Measurements from ENCODE around the gene ZNF394.
"Not testable (repeated sequence)": the region's sequence is repeated elsewhere in the genome, so short reads cannot be mapped to it uniquely, and the experiment has no call there.

ZNF394 gene

GRCh38 chr7:99499721-99500636, at the start of gene ZNF394:
TSS of gene ZNF394 (minus strand) at chr7:99500281. CDS start at chr7:99500093, 188 bp downstream.
- Mint-ChIP-seq H3K27me3 (no peaks in the 10 kb centered on the region), H3K36me3 (ENCODE audit: insufficient read depth) (peaks cover 46% of the 10 kb centered on the region), H3K4me1 (peaks cover 30% of the 10 kb centered on the region), H3K9me3 (no peaks in the 10 kb centered on the region), H3K4me3 (peak within 1 kb of the TSS; percentile 97), H3K27ac (ENCODE audit: low read depth) (peak within 1 kb of the TSS; percentile 98)
- ATAC-seq (replicated peaks; ENCODE audit: extremely low read depth, poor library complexity, severe bottlenecking) (peak; percentile 45), DNase-seq (ENCODE audit: low spot score in 2 of 2) (peak; percentile 74 to 76)

GRCh38 chr7:99549545-99549944, 49.5 kb upstream of the ZNF394 start:
- H3K4me3 Mint-ChIP-seq; H3K9me3 Mint-ChIP-seq; ATAC-seq (replicated peaks; ENCODE audit: extremely low read depth, poor library complexity, severe bottlenecking); H3K27ac Mint-ChIP-seq (ENCODE audit: low read depth); H3K27me3 Mint-ChIP-seq; DNase-seq (ENCODE audit: low spot score in 2 of 2); H3K36me3 Mint-ChIP-seq (ENCODE audit: insufficient read depth): not testable (repeated sequence)
- H3K4me1 Mint-ChIP-seq = peaks cover 28% of the 10 kb centered on the region

- H3K9me3 Mint-ChIP-seq; H3K4me1 Mint-ChIP-seq; ATAC-seq (replicated peaks; ENCODE audit: extremely low read depth, poor library complexity, severe bottlenecking); H3K27me3 Mint-ChIP-seq; DNase-seq (ENCODE audit: low spot score in 2 of 2); H3K36me3 Mint-ChIP-seq (ENCODE audit: insufficient read depth); H3K27ac Mint-ChIP-seq (ENCODE audit: low read depth); H3K4me3 Mint-ChIP-seq: not testable (repeated sequence)
These were observed 45.2 kb upstream of the ZNF394 start for GRCh38 chr7:99545308-99545707.

GRCh38 chr7:99543916-99544315, 43.8 kb upstream of the ZNF394 start:
- no peaks in the 10 kb centered on the region for H3K4me1 Mint-ChIP-seq
- H3K36me3 Mint-ChIP-seq (ENCODE audit: insufficient read depth) = no peaks in the 10 kb centered on the region
- no peaks in the 10 kb centered on the region for H3K27me3 Mint-ChIP-seq
- H3K4me3 Mint-ChIP-seq = no peak overlapping the region
- no peak for DNase-seq (ENCODE audit: low spot score in 2 of 2)
- ATAC-seq (replicated peaks; ENCODE audit: extremely low read depth, poor library complexity, severe bottlenecking) = no peak
- H3K27ac Mint-ChIP-seq (ENCODE audit: low read depth) = no peak overlapping the region
- H3K9me3 Mint-ChIP-seq = peaks cover 10% of the 10 kb centered on the region

GRCh38 chr7:99543081-99543671, 43.1 kb upstream of the ZNF394 start:
- H3K4me1 Mint-ChIP-seq = no peaks in the 10 kb centered on the region
- no peak for ATAC-seq (replicated peaks; ENCODE audit: extremely low read depth, poor library complexity, severe bottlenecking)

GRCh38 chr7:99541212-99541611, 41.1 kb upstream of the ZNF394 start:
- no peak overlapping the region for H3K27ac Mint-ChIP-seq (ENCODE audit: low read depth)
- ATAC-seq (replicated peaks; ENCODE audit: extremely low read depth, poor library complexity, severe bottlenecking) (no peak), DNase-seq (ENCODE audit: low spot score in 2 of 2) (no peak)
- H3K36me3 Mint-ChIP-seq (ENCODE audit: insufficient read depth) = no peaks in the 10 kb centered on the region
- no peak overlapping the region for H3K4me3 Mint-ChIP-seq
- no peaks in the 10 kb centered on the region for H3K27me3 Mint-ChIP-seq
- no peaks in the 10 kb centered on the region for H3K4me1 Mint-ChIP-seq
- H3K9me3 Mint-ChIP-seq = peaks cover 5% of the 10 kb centered on the region

More at GRCh38 chr7:99543081-99543671, 43.1 kb upstream of the ZNF394 start:
- DNase-seq (ENCODE audit: low spot score in 2 of 2) = no peak
- Mint-ChIP-seq H3K27ac (ENCODE audit: low read depth) (no peak overlapping the region), H3K9me3 (peaks cover 7% of the 10 kb centered on the region), H3K36me3 (ENCODE audit: insufficient read depth) (no peaks in the 10 kb centered on the region), H3K4me3 (no peak overlapping the region), H3K27me3 (no peaks in the 10 kb centered on the region)

GRCh38 chr7:99540542-99540941, 40.5 kb upstream of the ZNF394 start:
- no peak overlapping the region for H3K4me3 Mint-ChIP-seq
- no peaks in the 10 kb centered on the region for H3K4me1 Mint-ChIP-seq
- ATAC-seq (replicated peaks; ENCODE audit: extremely low read depth, poor library complexity, severe bottlenecking) (no peak), DNase-seq (ENCODE audit: low spot score in 2 of 2) (no peak)
- H3K27me3 Mint-ChIP-seq = no peaks in the 10 kb centered on the region
- peaks cover 5% of the 10 kb centered on the region for H3K9me3 Mint-ChIP-seq
- no peak overlapping the region for H3K27ac Mint-ChIP-seq (ENCODE audit: low read depth)
- H3K36me3 Mint-ChIP-seq (ENCODE audit: insufficient read depth) = no peaks in the 10 kb centered on the region

GRCh38 chr7:99539213-99539811, 39.2 kb upstream of the ZNF394 start:
- H3K4me3 Mint-ChIP-seq = no peak overlapping the region

GRCh38 chr7:99535667-99536066, 35.6 kb upstream of the ZNF394 start:
- ATAC-seq (replicated peaks; ENCODE audit: extremely low read depth, poor library complexity, severe bottlenecking) (no peak), DNase-seq (ENCODE audit: low spot score in 2 of 2) (no peak)
- Mint-ChIP-seq H3K4me3 (no peak overlapping the region), H3K36me3 (ENCODE audit: insufficient read depth) (peaks cover 7% of the 10 kb centered on the region), H3K4me1 (no peaks in the 10 kb centered on the region), H3K9me3 (peaks cover 10% of the 10 kb centered on the region), H3K27ac (ENCODE audit: low read depth) (no peak overlapping the region), H3K27me3 (no peaks in the 10 kb centered on the region)

More at GRCh38 chr7:99539213-99539811, 39.2 kb upstream of the ZNF394 start:
- Mint-ChIP-seq H3K4me1 (no peaks in the 10 kb centered on the region), H3K27me3 (no peaks in the 10 kb centered on the region), H3K27ac (ENCODE audit: low read depth) (no peak overlapping the region), H3K9me3 (peaks cover 5% of the 10 kb centered on the region), H3K36me3 (ENCODE audit: insufficient read depth) (no peaks in the 10 kb centered on the region)
- DNase-seq (ENCODE audit: low spot score in 2 of 2) (no peak), ATAC-seq (replicated peaks; ENCODE audit: extremely low read depth, poor library complexity, severe bottlenecking) (no peak)

- ATAC-seq (replicated peaks; ENCODE audit: extremely low read depth, poor library complexity, severe bottlenecking) (no peak), DNase-seq (ENCODE audit: low spot score in 2 of 2) (no peak)
- Mint-ChIP-seq H3K4me3 (no peak overlapping the region), H3K36me3 (ENCODE audit: insufficient read depth) (peaks cover 15% of the 10 kb centered on the region), H3K27ac (ENCODE audit: low read depth) (no peak overlapping the region), H3K4me1 (no peaks in the 10 kb centered on the region), H3K9me3 (peaks cover 6% of the 10 kb centered on the region), H3K27me3 (no peaks in the 10 kb centered on the region)
These were observed 31.3 kb upstream of the ZNF394 start for GRCh38 chr7:99531354-99531765.

GRCh38 chr7:99525713-99526440, 25.8 kb upstream of the ZNF394 start:
- Mint-ChIP-seq H3K9me3 (no peaks in the 10 kb centered on the region), H3K4me3 (no peak overlapping the region), H3K36me3 (ENCODE audit: insufficient read depth) (peaks cover 26% of the 10 kb centered on the region), H3K27ac (ENCODE audit: low read depth) (no peak overlapping the region), H3K4me1 (no peaks in the 10 kb centered on the region), H3K27me3 (no peaks in the 10 kb centered on the region)
- no peak for ATAC-seq (replicated peaks; ENCODE audit: extremely low read depth, poor library complexity, severe bottlenecking)
- DNase-seq (ENCODE audit: low spot score in 2 of 2) = no peak

- H3K27me3 Mint-ChIP-seq = no peaks in the 10 kb centered on the region
- H3K4me3 Mint-ChIP-seq = no peak overlapping the region
- ATAC-seq (replicated peaks; ENCODE audit: extremely low read depth, poor library complexity, severe bottlenecking) = no peak
- no peaks in the 10 kb centered on the region for H3K4me1 Mint-ChIP-seq
- no peak for DNase-seq (ENCODE audit: low spot score in 2 of 2)
- H3K27ac Mint-ChIP-seq (ENCODE audit: low read depth) = no peak overlapping the region
- H3K36me3 Mint-ChIP-seq (ENCODE audit: insufficient read depth) = peaks cover 31% of the 10 kb centered on the region
- H3K9me3 Mint-ChIP-seq = no peaks in the 10 kb centered on the region
These were observed 21.3 kb upstream of the ZNF394 start for GRCh38 chr7:99521399-99521798.
